Measurements from ENCODE around the gene RSPH6A. TPM values are rescaled to one million over a fixed set of nuclear protein-coding genes. Genes with fewer than 3 reads are reported as not detected.

The RSPH6A gene
- total RNA-seq, 1 experiment from 2014 or later = 0.55 TPM

- Histone ChIP-seq H3K9me3 (ENCODE audit: control insufficient read depth, low read depth, low read length) (no peaks in the 10 kb centered on the region), H3K9ac (ENCODE audit: extremely low read depth, insufficient read length, low read length) (peak overlapping the region; percentile 63), H3K23ac (ENCODE audit: insufficient read length, low read depth, low read length) (no peak overlapping the region), H2AK5ac (ENCODE audit: insufficient read length, low read length) (no peak overlapping the region), H3K56ac (ENCODE audit: insufficient read length, low read depth, low read length) (no peak overlapping the region), H3K27me3 (ENCODE audit: insufficient read depth, low read length) (no peaks in the 10 kb centered on the region), H3K79me1 (ENCODE audit: insufficient read depth, low read depth, low read length, poor library complexity, severe bottlenecking) (no peaks in the 10 kb centered on the region), H3K4ac (ENCODE audit: low read depth, low read length) (no peak overlapping the region), H3K27ac (ENCODE audit: insufficient read length, low read depth, low read length) (no peak overlapping the region), H2BK12ac (ENCODE audit: insufficient read length, low read depth, low read length) (no peak overlapping the region), H4K91ac (ENCODE audit: insufficient read length, low read depth, low read length) (no peak overlapping the region), H2BK15ac (ENCODE audit: low read depth, low read length) (no peak overlapping the region), H2BK120ac (ENCODE audit: low read depth, low read length, poor library complexity, severe bottlenecking) (no peak overlapping the region), H3T11ph (ENCODE audit: low read length) (no peak overlapping the region), H4K5ac (ENCODE audit: insufficient read length, low read depth, low read length) (no peak overlapping the region), H2AFZ (ENCODE audit: low read length) (no peak overlapping the region), H3K79me2 (ENCODE audit: insufficient read depth, low read length) (no peaks in the 10 kb centered on the region), H3K18ac (ENCODE audit: insufficient read length, low read depth, low read length) (no peak overlapping the region), H3K4me2 (ENCODE audit: insufficient read depth, insufficient read length, low read length) (peak overlapping the region; percentile 12), H3K14ac (ENCODE audit: insufficient read depth, low read length) (peak overlapping the region; percentile 39; the same call in 1 of the 2 replicates), H3K4me1 (ENCODE audit: insufficient read depth, low read length) (0 out of 2 replicates have a peak, but pooled peaks cover 1% of the 10 kb centered on the region), H2BK20ac (ENCODE audit: low read depth, low read length, poor library complexity, severe bottlenecking) (no peak overlapping the region), H4K20me1 (ENCODE audit: control insufficient read depth, insufficient read depth, insufficient read length) (no peaks in the 10 kb centered on the region), H2BK5ac (ENCODE audit: insufficient read length, low read length) (no peak overlapping the region), H3K23me2 (ENCODE audit: insufficient read length, low read depth, low read length, poor library complexity, severe bottlenecking) (peaks cover 13% of the 10 kb centered on the region), H4K8ac (replicated peaks; ENCODE audit: insufficient read length, low read depth, low read length) (no peak overlapping the region)
- TF ChIP-seq CTCF (conservative IDR thresholded peaks at IDR 0.05) = no peak
- WGBS (ENCODE audit: extremely low coverage, insufficient read length, low lambda C conversion rate) = no CpG with 5 or more reads among the region's 12 CpGs
- H3K27ac Mint-ChIP-seq = no peak overlapping the region
- H3K9me3 Mint-ChIP-seq = no peaks in the 10 kb centered on the region
- H3K27me3 Mint-ChIP-seq (ENCODE audit: low read depth) = peaks cover 7% of the 10 kb centered on the region
- no peak for DNase-seq
- peaks cover 25 to 38% of the 10 kb centered on the region in 2 experiments for H3K4me1 Mint-ChIP-seq
- H3K36me3 Mint-ChIP-seq (ENCODE audit: insufficient read depth in 1 of 3, low read depth in 3 of 3) = peaks cover 1 to 9% (median 7%) of the 10 kb centered on the region in 3 experiments; a peak in 3 of 7 replicates
- H3K4me3 Mint-ChIP-seq = peak overlapping the region; percentile 85 to 95
These were observed 835 bp downstream of the RSPH6A start for GRCh38 chr19:45814166-45814780.

Measured in H9 (cell line).